NCI-H187 treated with DMSO at 0.1 percent for 48 hours (cell line): ENCODE results near the gene CCPG1.

ENCODE experiments used
- DNase-seq: peaks from one replicate; lab custom pipeline; 2025; lab: John Stamatoyannopoulos, UW

Gene CCPG1

GRCh38 chr15:55387027-55387426 lies 21.1 kb downstream of the CCPG1 start:
- no peak for DNase-seq

GRCh38 chr15:55383687-55384086 lies 24.5 kb downstream of the CCPG1 start:
- DNase-seq: no peak

GRCh38 chr15:55381595-55381994 lies 26.6 kb downstream of the CCPG1 start:
- no peak for DNase-seq

- DNase-seq: no peak
Observed at GRCh38 chr15:55379095-55379494, 29.1 kb downstream of the CCPG1 start.

- no peak for DNase-seq
Observed at GRCh38 chr15:55372701-55373440, 35.3 kb downstream of the CCPG1 start.

- DNase-seq: no peak
Observed at GRCh38 chr15:55366981-55367380, 41.2 kb downstream of the CCPG1 start.

GRCh38 chr15:55362641-55363040 lies 45.5 kb downstream of the CCPG1 start:
- no peak for DNase-seq

GRCh38 chr15:55361048-55361447 lies 47.1 kb downstream of the CCPG1 start:
- no peak for DNase-seq

- DNase-seq: no peak
Observed at GRCh38 chr15:55360256-55360655, 47.9 kb downstream of the CCPG1 start.

GRCh38 chr15:55358471-55358870 lies 49.7 kb downstream of the CCPG1 start:
- DNase-seq: no peak

- DNase-seq: no peak
Observed at GRCh38 chr15:55357774-55358173, 50.4 kb downstream of the CCPG1 start.

- no peak for DNase-seq
Observed at GRCh38 chr15:55356985-55357585, 51.1 kb downstream of the CCPG1 start.

- DNase-seq: no peak
Observed at GRCh38 chr15:55353025-55353424, 55.1 kb downstream of the CCPG1 start.

- DNase-seq: no peak
Observed at GRCh38 chr15:55349282-55349681, 58.9 kb downstream of the CCPG1 start.

- DNase-seq: no peak
Observed at GRCh38 chr15:55348281-55348778, 59.8 kb downstream of the CCPG1 start.

GRCh38 chr15:55344206-55344605 lies 64.0 kb downstream of the CCPG1 start:
- DNase-seq: no peak

GRCh38 chr15:55343168-55343567 lies 65.0 kb downstream of the CCPG1 start:
- no peak for DNase-seq

GRCh38 chr15:55337160-55337559 lies 71.0 kb downstream of the CCPG1 start:
- DNase-seq: no peak

- DNase-seq: no peak
Observed at GRCh38 chr15:55334997-55335396, 73.2 kb downstream of the CCPG1 start.

- DNase-seq: no peak
Observed at GRCh38 chr15:55334371-55334770, 73.8 kb downstream of the CCPG1 start.

GRCh38 chr15:55327387-55327786 lies 80.8 kb downstream of the CCPG1 start:
- DNase-seq: no peak

- DNase-seq: no peak
Observed at GRCh38 chr15:55322467-55322866, 85.7 kb downstream of the CCPG1 start.

GRCh38 chr15:55320963-55321362 lies 87.2 kb downstream of the CCPG1 start:
- no peak for DNase-seq

- DNase-seq: no peak
Observed at GRCh38 chr15:55320238-55320550, 88.0 kb downstream of the CCPG1 start.
